ENCODE measurements around the gene MTHFD1L.

- TF ChIP-seq RARB (CRISPR knock-in tag; IDR thresholded peaks at IDR 0.05) = no peak
- TF ChIP-seq ZNF70 (CRISPR knock-in tag; IDR thresholded peaks at IDR 0.05) = no peak
- no peak for TF ChIP-seq CSDC2 (CRISPR knock-in tag; IDR thresholded peaks at IDR 0.05)
- no peak for TF ChIP-seq SNAI2 (CRISPR knock-in tag; IDR thresholded peaks at IDR 0.05)
- no peak for TF ChIP-seq PATZ1 (CRISPR knock-in tag; IDR thresholded peaks at IDR 0.05; ENCODE audit: borderline replicate concordance)
- TF ChIP-seq ARNTL (CRISPR knock-in tag; IDR thresholded peaks at IDR 0.05; ENCODE audit: borderline replicate concordance, low read depth) = no peak
- no peak for TF ChIP-seq ZNF565 (CRISPR knock-in tag; conservative IDR thresholded peaks at IDR 0.05; ENCODE audit: low read depth)
- TF ChIP-seq CREB5 (CRISPR knock-in tag; IDR thresholded peaks at IDR 0.05; ENCODE audit: low read depth) = no peak
These were observed 42.6 kb upstream of the MTHFD1L start for GRCh38 chr6:150822932-150823331.

Measured in SK-N-SH treated with all-trans-retinoic acid at 6 μM for 48 hours (cell line).